Inflammatory macrophage treated with lipopolysaccharide for 4 hours (primary cell): ENCODE data around the gene MRM2.

Source experiments
- DNase-seq: peaks from one replicate; pipeline ENCODE4 v3.0.0-alpha.2; 2020

MRM2 gene

GRCh38 chr7:2220030-2220429 is 22.0 kb downstream of the MRM2 start:
- DNase-seq: no peak

- no peak for DNase-seq
These were observed 22.4 kb downstream of the MRM2 start for GRCh38 chr7:2219606-2220005.

- no peak for DNase-seq
These were observed 22.9 kb downstream of the MRM2 start for GRCh38 chr7:2219136-2219535.

- DNase-seq: no peak
These were observed 23.6 kb downstream of the MRM2 start for GRCh38 chr7:2218444-2218785.

- no peak for DNase-seq
These were observed 24.1 kb downstream of the MRM2 start for GRCh38 chr7:2217716-2218443.

- DNase-seq: no peak
These were observed 24.8 kb downstream of the MRM2 start for GRCh38 chr7:2217206-2217605.

GRCh38 chr7:2215851-2216250 is 26.2 kb downstream of the MRM2 start:
- no peak for DNase-seq

GRCh38 chr7:2214636-2215035 is 27.4 kb downstream of the MRM2 start:
- DNase-seq: no peak

- DNase-seq: no peak
These were observed 28.3 kb downstream of the MRM2 start for GRCh38 chr7:2213551-2214215.

GRCh38 chr7:2212906-2213305 is 29.1 kb downstream of the MRM2 start:
- DNase-seq: no peak

- DNase-seq: no peak
These were observed 30.1 kb downstream of the MRM2 start for GRCh38 chr7:2211926-2212325.

- DNase-seq: no peak
These were observed 30.6 kb downstream of the MRM2 start for GRCh38 chr7:2211259-2211880.

- DNase-seq: no peak
These were observed 31.3 kb downstream of the MRM2 start for GRCh38 chr7:2210551-2211258.

- no peak for DNase-seq
These were observed 32.1 kb downstream of the MRM2 start for GRCh38 chr7:2209961-2210323.

GRCh38 chr7:2209146-2209960 is 32.7 kb downstream of the MRM2 start:
- peak; percentile 35 for DNase-seq

GRCh38 chr7:2208712-2209111 is 33.3 kb downstream of the MRM2 start:
- DNase-seq: no peak

- DNase-seq: no peak
These were observed 36.8 kb downstream of the MRM2 start for GRCh38 chr7:2205036-2205780.

- no peak for DNase-seq
These were observed 37.6 kb downstream of the MRM2 start for GRCh38 chr7:2204446-2204845.

GRCh38 chr7:2203766-2204300 is 38.2 kb downstream of the MRM2 start:
- DNase-seq: peak; percentile 65

- no peak for DNase-seq
These were observed 38.9 kb downstream of the MRM2 start for GRCh38 chr7:2202901-2203765.

- DNase-seq: no peak
These were observed 39.6 kb downstream of the MRM2 start for GRCh38 chr7:2202361-2202761.
